Rectal smooth muscle tissue (tissue), 1 donor: Measurements from ENCODE around the gene UGT3A1.
"Not testable (repeated sequence)": the region's sequence is repeated elsewhere in the genome, so short reads cannot be mapped to it uniquely, and the experiment has no call there.

Source experiments
- H3K27ac ChIP-seq: one replicate; pipeline ENCODE4 v1.7.0; 2013; ENCODE audit warnings: low read depth, low read length, inconsistent platforms
- H3K27me3 ChIP-seq: one replicate; pipeline ENCODE4 v1.7.0; 2013; ENCODE audit warnings: low read length; ENCODE audit not compliant: control insufficient read depth, insufficient read depth
- H3K36me3 ChIP-seq: one replicate; pipeline ENCODE4 v1.7.0; 2013; ENCODE audit warnings: low read length; ENCODE audit not compliant: control insufficient read depth, insufficient read depth
- H3K4me1 ChIP-seq: one replicate; pipeline ENCODE4 v1.7.0; 2013; ENCODE audit warnings: low read length; ENCODE audit not compliant: control insufficient read depth, insufficient read depth
- H3K4me3 ChIP-seq: one replicate; pipeline ENCODE4 v1.7.0; 2013; ENCODE audit warnings: low read length
- H3K9ac ChIP-seq: one replicate; pipeline ENCODE4 v1.7.0; 2013; ENCODE audit warnings: low read length

Gene UGT3A1

DNA sequence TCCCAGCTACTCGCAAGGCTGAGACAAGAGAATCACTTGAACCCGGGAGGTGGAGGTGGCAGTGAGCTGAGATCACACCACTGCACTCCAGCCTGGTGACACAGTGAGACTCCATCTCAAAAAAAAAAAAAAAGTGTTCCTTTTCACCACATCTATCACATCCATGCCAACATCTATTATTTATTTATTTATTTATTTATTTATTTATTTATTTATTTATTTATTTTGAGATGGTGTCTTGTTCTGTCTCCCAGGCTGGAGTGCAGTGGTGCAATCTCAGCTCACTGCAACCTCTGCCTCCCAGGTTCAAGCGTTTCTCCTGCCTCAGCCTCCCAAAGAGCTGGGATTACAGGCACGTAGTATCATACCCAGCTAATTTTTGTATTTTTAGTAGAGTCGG lies 28.4 kb upstream of the UGT3A1 start:
- not testable (repeated sequence) for H3K27ac ChIP-seq, H3K4me3 ChIP-seq, H3K9ac ChIP-seq, H3K4me1 ChIP-seq, H3K36me3 ChIP-seq, H3K27me3 ChIP-seq

DNA sequence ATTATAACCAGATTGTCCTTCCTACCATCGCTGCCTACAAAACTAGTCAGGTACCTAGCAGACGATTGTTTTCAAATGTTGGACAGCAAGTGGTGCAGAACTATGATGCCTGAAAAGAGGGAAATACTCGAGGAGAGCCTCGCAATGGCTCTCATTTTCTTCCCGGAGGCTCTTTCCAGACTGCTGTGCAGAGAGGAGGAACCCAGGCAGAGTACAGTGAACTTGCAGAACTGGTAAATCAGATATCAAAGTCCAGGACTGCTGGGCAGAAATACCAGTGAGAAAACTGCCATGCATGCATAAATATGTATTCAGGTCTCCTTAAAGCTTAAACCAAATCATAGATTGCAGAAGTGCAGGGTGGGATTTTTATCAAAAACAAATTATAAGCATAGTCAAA lies 26.4 kb upstream of the UGT3A1 start:
- H3K27ac ChIP-seq: no peak overlapping the region
- H3K4me3 ChIP-seq: no peak overlapping the region
- H3K36me3 ChIP-seq: no peaks in the 10 kb centered on the region
- no peaks in the 10 kb centered on the region for H3K27me3 ChIP-seq
- no peak overlapping the region for H3K9ac ChIP-seq
- H3K4me1 ChIP-seq: no peaks in the 10 kb centered on the region

DNA sequence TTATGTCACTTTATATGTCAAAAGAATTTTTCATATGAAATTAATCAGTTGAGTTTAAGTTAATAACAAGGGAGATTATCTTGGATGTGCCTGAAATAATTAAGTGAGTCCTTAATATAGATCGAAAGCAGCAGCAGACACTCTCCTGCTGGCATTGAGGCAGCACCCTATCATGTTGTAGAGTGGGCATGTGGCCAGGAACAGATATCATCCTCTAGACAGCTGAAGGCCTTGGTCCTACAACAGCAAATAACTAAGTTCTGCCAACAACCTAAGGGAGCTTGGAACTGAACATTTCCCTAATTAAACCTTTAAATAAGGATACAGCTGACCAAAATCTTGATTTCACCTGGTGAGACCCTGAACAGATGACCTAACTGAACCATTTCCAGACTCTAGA lies 25.8 kb upstream of the UGT3A1 start:
- Histone ChIP-seq H3K9ac (no peak overlapping the region), H3K27ac (no peak overlapping the region), H3K27me3 (no peaks in the 10 kb centered on the region), H3K4me3 (no peak overlapping the region), H3K4me1 (no peaks in the 10 kb centered on the region), H3K36me3 (no peaks in the 10 kb centered on the region)

DNA sequence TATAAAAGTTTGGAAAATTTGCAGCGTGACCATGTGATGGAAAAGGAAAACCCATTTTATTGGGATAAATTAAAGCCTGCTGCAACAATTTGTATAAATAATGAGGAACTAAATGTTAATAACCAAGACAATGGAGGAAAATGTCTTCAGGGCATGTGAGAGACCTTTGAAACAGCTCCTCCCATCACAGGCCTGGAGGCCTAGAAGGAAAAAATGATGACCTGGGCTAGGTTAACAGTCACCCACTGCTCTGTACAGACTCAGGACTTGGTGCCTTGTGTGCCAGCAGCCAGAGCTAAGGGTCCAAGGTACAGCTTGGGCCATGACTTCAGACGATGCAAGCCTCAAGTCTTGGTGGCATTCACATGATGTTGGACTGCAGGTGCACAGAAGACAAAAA lies 22.0 kb upstream of the UGT3A1 start:
- no peak overlapping the region for H3K9ac ChIP-seq
- H3K27me3 ChIP-seq: no peaks in the 10 kb centered on the region
- no peak overlapping the region for H3K27ac ChIP-seq
- no peaks in the 10 kb centered on the region for H3K36me3 ChIP-seq
- no peak overlapping the region for H3K4me3 ChIP-seq
- H3K4me1 ChIP-seq: no peaks in the 10 kb centered on the region

DNA sequence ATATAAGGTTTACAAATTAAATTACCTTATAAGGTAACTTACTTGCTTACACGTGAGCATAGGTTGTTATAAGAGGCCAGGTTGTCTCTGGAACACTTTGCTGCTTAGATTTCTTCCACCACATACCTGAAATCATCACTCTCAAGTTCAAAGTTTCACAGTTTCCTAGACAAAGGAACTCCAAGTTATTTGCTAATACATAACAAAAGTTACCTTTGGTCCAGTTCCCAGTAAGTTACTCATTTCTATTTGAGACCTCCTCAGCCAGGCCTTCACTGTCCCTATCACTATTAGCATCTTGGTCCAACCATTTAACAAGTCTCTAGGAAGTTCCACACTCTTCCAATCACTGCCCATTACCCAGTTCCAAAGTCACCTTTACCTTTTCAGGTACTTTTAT lies 18.5 kb upstream of the UGT3A1 start:
- H3K4me1 ChIP-seq: no peaks in the 10 kb centered on the region
- H3K36me3 ChIP-seq: no peaks in the 10 kb centered on the region
- no peak overlapping the region for H3K9ac ChIP-seq
- H3K27me3 ChIP-seq: no peaks in the 10 kb centered on the region
- no peak overlapping the region for H3K4me3 ChIP-seq
- H3K27ac ChIP-seq: no peak overlapping the region

DNA sequence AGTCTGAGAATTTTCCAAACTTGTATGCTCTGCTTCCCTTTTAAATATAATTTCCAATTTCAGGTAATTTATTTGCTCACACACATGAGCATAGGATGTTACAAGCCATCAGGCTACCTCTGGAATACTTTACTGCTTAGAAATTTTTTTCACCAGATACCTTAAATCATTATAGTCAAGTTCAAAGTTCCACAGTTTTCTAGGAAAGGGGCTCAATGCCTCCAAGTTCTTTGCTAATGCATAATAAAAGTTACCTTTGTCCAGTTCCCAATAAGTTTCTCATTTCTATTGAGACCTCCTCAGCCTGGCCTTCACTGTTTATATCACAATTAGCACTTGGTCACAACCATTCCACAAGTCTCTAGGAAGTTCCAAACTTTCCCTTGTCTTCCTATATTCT lies 16.2 kb upstream of the UGT3A1 start:
- Histone ChIP-seq H3K27ac (no peak overlapping the region), H3K9ac (no peak overlapping the region), H3K4me1 (no peaks in the 10 kb centered on the region), H3K4me3 (no peak overlapping the region), H3K36me3 (no peaks in the 10 kb centered on the region), H3K27me3 (no peaks in the 10 kb centered on the region)

DNA sequence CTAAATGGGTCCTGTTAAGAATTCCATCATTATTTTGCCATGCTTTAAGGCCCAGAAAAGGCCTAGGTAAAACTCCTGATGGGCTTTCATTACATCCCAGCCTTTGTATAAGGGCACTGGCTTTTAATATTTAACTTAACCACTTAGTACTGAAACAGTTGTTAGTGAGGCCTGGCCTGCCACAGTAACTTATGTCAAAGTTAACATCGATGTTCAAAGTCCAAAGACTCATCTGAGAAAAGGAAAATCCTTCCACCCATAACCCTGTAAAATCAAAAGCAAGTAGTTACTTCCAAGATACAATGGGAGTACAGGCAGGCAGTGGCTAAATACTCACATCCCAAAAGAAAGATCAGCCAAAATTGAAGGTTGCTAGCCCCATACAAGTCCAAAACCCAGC lies 15.0 kb upstream of the UGT3A1 start:
- Histone ChIP-seq H3K4me1 (no peaks in the 10 kb centered on the region), H3K27me3 (no peaks in the 10 kb centered on the region), H3K27ac (no peak overlapping the region), H3K4me3 (no peak overlapping the region), H3K36me3 (no peaks in the 10 kb centered on the region), H3K9ac (no peak overlapping the region)

DNA sequence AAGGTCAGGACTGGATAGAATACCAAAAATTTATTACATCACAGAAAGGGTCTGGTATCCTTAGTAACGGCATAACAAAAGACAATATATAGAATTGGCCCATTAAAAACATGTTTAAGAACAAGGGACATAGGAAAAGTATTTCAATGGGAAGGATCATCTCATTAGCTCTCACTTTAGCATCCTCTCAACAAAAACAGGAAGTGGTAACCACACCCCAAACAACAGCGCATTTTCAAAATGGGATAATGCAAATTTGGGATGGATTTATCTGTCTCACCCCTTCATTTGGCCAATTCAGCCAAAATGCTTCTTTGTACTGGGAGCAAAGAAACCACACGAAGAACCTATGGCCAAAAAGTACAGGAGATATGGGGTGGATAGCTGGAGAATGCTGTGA lies 9.8 kb upstream of the UGT3A1 start:
- H3K4me1 ChIP-seq: no peaks in the 10 kb centered on the region
- no peak overlapping the region for H3K4me3 ChIP-seq
- no peaks in the 10 kb centered on the region for H3K27me3 ChIP-seq
- no peaks in the 10 kb centered on the region for H3K36me3 ChIP-seq
- no peak overlapping the region for H3K27ac ChIP-seq
- no peak overlapping the region for H3K9ac ChIP-seq

DNA sequence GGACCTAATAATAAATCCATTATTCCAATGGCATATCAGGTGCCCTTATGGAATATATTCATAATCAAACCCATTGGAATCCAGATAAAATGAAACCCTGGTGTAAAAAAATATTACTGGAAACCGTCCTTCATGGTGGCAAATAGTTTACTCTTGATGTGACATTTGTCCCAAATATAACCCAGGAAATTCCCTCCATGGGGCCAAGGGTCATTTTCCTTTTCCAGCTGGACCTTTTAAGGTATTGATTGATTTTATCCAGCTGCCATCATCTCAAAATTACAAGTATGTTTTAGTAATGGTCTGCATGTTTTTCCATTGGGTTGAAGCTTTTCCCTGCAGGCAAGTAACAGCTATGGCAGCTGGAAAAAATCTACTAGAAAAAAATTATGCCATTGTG lies 8.4 kb upstream of the UGT3A1 start:
- no peak overlapping the region for H3K4me3 ChIP-seq
- no peak overlapping the region for H3K27ac ChIP-seq
- H3K27me3 ChIP-seq: no peaks in the 10 kb centered on the region
- no peaks in the 10 kb centered on the region for H3K36me3 ChIP-seq
- H3K9ac ChIP-seq: no peak overlapping the region
- H3K4me1 ChIP-seq: no peaks in the 10 kb centered on the region

DNA sequence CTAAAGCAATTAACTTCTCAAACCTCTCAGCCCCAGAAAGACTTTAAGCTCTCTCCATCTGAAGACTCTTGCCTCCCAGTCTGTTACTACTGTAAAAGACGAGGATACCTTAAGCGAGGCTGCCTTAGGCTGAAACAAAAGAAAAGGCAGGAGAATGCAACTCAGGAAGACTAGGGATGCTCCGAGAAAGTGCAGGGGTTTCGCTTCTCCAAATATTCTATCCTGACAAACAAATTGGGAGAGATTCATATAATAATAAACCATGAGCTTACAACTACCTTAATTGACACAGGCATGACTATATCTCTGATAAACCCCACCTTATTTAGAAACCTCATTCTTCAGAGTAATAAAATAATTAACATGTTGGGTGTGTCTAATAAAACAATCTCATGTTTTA lies 4.9 kb upstream of the UGT3A1 start:
- H3K36me3 ChIP-seq: no peaks in the 10 kb centered on the region
- H3K27me3 ChIP-seq: no peaks in the 10 kb centered on the region
- H3K4me3 ChIP-seq: no peak overlapping the region
- H3K27ac ChIP-seq: no peak overlapping the region
- H3K4me1 ChIP-seq: no peaks in the 10 kb centered on the region
- H3K9ac ChIP-seq: no peak overlapping the region

DNA sequence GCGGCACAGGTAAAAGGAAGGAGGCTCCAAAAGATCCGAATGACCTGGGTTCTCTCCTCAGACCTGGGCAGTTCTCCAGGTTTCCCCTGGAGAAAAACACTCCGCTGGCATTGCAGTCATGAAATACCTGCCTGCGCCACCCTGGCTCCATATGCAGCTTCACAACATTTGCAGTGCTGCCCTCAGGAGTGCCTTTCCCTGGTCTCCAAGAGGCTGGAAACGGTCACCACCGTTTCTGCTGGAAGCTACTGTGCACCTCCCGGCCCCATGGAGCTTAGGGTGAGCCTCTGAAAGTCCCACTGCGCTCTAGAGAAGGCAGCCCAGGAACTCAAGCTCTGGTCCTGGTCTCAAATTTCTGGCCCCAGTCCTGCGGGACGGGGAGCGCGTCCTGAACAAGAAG lies 670 bp downstream of the UGT3A1 start:
- Histone ChIP-seq H3K9ac (no peak overlapping the region), H3K4me1 (no peaks in the 10 kb centered on the region), H3K36me3 (no peaks in the 10 kb centered on the region), H3K27ac (no peak overlapping the region), H3K27me3 (no peaks in the 10 kb centered on the region), H3K4me3 (no peak overlapping the region)

DNA sequence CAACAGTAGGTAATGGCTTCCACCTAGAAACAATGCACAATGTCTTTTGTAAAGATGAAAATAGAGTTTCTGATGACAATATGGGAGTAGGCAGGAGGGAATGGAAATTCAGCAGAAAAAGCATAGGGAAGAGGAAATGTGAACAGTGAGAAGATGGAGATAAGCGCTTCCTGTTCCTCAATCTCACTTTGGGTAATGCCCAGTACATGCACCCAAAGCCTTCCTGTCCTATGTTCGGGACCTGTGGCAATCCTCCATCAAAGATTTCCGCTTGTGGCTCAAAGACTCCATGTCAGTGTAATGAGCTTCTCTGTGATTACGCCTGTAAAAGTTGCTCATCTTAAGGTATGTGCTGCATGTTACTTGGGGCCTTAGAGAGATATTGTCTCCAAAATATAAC lies 2.7 kb downstream of the UGT3A1 start:
- Histone ChIP-seq H3K4me1 (no peaks in the 10 kb centered on the region), H3K4me3 (no peak overlapping the region), H3K9ac (no peak overlapping the region), H3K27ac (no peak overlapping the region), H3K27me3 (no peaks in the 10 kb centered on the region), H3K36me3 (no peaks in the 10 kb centered on the region)

DNA sequence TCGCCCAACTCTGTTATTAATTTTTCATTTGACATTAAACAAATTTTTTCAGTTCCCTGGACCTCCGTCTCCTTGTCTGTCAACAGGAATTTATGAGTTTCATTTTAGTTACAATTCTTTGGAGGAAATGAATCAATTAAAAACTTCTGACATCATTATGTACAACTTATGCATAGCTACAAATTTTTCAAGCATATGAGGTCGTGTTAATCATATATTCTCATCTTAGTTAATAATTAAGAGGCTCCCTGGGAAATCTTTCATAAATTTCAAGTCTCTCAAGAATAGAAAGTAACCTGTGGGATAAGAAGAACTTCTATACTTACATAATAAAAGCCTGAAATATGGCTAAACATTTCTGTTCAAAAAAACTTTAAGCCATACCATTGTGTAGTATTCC lies 3.4 kb downstream of the UGT3A1 start:
- Histone ChIP-seq H3K4me3 (no peak overlapping the region), H3K4me1 (no peaks in the 10 kb centered on the region), H3K36me3 (no peaks in the 10 kb centered on the region), H3K27me3 (no peaks in the 10 kb centered on the region), H3K9ac (no peak overlapping the region), H3K27ac (no peak overlapping the region)

DNA sequence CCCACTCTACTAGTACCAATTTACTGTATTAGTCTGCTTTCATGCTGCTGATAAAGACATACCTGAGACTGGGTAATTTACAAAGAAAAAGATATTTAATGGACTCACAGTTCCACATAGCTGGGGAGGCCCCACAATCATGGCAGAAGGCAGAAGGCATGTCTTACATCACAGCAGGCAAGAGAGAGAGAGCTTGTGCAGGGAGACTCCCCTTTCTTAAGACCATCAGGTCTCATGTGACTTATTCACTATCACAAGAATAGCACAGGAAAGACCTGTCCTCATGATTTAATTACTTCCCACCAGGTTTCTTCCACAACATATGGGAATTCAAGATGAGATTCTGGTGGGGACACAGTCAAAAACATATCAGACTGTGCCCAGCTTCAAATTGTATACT lies 11.5 kb downstream of the UGT3A1 start:
- no peak overlapping the region for H3K9ac ChIP-seq
- no peaks in the 10 kb centered on the region for H3K4me1 ChIP-seq
- no peaks in the 10 kb centered on the region for H3K36me3 ChIP-seq
- no peaks in the 10 kb centered on the region for H3K27me3 ChIP-seq
- H3K4me3 ChIP-seq: no peak overlapping the region
- no peak overlapping the region for H3K27ac ChIP-seq
